SK-N-DZ (cell line): ENCODE data around the gene ARHGAP28.

Experiments used
- DNase-seq: peaks from one replicate; pipeline ENCODE4 v3.0.0-alpha.2; 2015; ENCODE audit warnings: low spot score

ARHGAP28 gene

DNA sequence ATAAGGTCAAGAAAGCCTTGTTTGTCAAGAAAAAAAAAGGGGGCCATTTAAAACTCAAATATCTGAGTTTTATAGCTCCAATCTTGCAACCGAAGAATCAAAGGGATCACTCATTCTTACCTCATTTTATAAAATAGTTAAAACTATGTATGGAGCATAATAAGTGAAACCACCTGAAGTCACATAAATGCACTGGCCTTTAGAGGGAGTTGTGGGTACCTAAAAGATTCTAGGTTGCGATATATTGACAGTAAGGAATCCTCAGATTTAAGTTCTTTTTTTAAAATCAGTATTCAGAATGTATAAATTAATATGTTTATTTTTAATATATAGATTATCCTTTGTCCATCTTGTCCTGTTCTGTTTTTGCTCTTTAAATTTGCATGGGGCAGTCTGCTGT, 3.4 kb downstream of the ARHGAP28 start:
- DNase-seq: no peak

DNA sequence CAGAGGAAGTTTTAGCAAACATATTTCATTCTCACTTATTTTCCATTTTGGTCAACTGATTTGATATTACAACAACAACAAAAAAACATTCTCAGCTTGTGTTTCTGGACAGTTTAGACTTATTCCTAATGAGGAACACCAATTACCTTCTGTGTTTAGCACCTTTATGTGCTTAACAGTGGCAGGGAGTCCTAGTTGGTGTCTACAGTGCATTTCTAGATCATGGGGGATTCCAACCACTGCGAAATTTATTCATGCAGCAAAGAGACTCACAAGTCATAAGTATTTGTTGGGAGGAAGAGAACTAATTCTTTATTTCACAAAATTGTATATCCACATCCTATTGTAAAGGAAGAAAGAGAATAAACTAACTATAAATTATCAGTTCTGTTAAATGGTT, 4.2 kb downstream of the ARHGAP28 start:
- DNase-seq: no peak

DNA sequence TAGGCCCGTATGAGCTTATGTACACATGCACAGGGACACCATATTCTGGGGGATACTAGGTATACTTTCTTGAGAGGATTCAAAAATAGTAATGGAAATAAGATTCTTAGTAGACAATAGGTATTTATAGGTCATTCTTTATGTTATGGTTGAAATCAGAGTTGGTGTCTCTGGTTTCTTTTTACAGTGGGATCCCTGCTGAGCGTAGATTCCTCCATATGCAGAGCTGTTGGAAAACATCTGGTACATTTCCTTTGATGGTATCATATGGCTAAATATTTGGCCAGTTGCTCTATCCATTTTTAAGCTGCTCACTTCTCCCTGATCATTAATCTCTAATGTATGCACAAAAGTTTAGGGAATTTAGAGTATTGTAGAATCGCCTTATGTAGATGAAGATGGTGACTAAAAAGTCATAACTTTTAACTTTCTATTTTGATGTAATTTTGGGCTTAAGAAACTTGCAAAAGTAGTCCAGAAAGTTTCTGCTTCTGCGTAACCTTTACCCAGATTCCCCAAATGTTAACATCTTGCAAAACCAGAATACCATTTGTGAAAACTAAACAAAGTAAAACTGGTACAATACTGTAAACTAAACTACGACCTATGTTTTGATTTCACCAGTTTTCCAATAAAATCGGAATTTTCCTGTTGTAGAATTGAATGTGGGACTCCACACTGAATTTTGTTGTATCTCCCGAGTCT, 5.4 kb downstream of the ARHGAP28 start:
- DNase-seq: no peak

DNA sequence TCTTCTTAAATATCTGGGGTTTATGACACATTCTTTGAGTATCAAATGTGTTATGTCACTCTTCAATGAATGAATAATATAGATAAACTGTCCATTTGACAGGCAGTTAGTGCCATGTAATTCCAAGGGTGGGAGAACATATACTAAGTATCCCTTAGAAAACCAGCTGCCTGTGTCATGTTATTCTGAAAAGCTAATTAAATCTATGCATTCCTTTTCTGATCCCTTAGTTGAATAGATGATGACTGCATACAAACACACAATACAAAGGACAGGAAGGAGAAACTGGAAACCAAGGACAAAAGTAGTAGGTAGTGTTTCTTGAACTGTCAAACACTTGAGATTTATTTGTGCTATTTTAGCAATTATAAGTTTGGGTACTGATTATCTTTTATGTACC, 8.3 kb downstream of the ARHGAP28 start:
- DNase-seq: peak; percentile 16

DNA sequence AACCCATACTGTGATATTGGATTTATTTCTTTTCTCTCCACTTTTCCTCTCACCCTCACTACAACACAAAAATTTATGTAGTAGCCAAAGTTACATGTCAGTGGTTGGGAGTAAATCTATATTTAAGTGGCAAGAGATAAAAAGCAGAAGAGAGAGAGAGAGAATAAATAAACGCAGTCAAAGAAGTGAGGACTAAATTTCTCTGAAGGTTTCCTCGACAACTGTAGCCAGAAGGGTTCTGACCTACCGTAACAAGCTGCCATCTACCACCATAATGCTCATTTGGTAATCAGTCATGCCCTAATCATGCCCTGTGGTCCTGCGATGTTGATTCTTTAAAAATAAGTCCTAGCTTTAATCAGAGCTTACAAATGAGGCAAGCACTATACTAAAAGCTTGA, 9.1 kb downstream of the ARHGAP28 start:
- no peak for DNase-seq

DNA sequence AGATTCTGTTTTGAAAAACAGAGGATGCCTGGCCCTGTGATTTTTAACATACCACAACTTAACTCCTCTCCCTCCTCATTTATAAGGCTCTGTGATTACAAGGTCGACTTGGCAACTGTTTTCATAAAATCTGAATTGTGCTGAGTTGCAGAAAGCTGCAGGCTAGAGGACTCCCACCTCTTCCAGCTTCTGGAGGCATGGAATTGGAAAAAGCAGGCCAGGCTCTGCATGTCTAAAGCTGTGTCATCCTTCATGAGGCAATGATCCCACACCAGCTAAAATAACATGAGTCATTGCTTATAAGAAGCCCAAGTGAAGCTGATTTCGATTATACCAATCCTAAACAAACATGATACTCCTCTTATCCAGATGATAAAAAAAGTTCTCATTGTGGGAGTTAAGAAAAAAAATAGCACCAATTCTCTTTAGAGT, 11.7 kb downstream of the ARHGAP28 start:
- no peak for DNase-seq

DNA sequence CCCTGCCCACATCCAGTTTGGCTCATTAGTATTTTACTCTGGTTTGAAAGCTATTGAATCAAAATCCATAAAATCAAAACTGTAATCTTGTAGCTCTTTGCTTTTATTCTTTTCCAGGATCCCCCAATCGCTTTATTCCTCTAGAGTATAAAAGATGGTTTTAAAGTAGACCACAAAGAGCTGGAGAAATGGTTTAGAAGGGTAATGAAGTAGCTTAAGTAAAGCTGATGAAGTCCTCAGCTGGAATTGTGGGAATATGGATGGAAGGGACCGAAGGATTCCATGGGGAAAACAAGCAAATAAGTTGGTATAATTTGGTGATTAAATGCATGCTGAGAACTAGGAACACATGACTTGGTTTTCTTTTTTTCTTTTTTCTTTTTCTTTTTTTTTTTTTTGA, 12.3 kb downstream of the ARHGAP28 start:
- DNase-seq: no peak

DNA sequence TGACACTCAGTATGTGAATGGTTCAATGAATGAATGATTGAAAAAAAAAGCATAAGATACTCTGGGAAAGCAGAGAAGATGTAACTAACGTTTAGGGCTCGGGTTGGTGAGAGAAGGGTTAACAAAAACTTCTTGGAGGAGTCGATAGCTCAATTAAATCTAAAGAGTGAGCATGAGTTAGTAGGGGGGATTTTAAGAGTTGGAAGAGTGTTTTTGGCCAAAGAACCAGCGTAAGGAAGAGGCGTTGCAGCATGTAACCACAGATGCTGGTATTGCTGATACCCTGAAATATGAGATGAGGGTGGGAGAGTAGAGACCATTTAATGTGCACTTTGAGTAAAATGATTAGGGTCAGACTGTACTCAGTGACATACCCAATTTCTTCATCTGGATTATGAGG, 14.5 kb downstream of the ARHGAP28 start:
- peak; percentile 20 for DNase-seq

DNA sequence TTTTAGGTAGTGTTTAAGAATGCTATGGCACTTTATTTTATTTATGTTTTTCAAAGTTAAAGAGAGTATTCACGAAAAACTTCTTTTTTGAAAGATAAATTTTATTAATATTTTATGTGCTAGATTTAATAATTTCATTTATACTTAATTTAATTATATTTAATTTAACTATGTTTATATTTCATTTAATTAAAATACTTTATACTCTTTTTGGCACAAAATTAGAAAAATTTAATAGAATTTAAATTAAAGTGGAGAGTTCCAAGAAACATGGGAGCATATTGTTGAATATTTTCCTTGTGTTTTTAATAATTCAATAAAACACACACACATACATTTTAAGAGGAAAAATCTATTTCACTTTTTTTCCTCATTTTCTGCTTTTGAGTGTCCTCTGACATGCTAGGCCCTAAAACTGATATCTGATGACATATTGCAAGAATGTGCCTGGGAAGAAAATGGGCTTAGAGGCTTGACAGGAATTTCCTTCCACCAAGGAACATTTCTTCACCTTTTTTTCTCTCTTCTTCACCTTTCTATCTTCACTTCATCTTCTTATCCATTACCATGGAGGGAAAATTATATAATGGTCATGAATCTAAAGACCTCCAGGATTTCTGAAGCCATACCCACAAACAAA, 15.4 kb downstream of the ARHGAP28 start:
- DNase-seq: no peak

DNA sequence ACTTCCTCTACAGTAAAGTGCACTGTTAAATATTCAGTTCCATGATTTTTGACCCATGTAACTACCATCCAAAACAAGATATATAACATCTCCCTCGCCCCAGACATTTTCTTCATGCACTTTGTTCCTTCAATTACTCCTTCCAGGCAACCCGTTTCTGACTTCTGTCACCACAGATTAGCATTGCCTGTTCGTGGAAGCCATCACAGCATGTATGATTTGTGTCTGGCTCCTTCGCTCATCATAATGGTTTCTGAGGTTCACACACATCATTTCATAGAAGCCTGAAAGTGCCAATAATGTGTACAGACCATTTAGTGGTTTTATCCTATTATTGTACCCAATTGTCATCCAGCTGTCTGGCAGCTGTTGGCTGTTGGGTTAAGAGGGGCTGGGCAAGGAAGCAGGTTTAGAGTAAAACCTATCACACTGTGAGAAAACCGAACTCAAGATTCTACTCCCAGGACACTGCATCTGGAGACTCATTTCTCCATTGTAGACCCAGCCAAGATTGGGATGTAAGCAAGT, 16.1 kb downstream of the ARHGAP28 start:
- no peak for DNase-seq

DNA sequence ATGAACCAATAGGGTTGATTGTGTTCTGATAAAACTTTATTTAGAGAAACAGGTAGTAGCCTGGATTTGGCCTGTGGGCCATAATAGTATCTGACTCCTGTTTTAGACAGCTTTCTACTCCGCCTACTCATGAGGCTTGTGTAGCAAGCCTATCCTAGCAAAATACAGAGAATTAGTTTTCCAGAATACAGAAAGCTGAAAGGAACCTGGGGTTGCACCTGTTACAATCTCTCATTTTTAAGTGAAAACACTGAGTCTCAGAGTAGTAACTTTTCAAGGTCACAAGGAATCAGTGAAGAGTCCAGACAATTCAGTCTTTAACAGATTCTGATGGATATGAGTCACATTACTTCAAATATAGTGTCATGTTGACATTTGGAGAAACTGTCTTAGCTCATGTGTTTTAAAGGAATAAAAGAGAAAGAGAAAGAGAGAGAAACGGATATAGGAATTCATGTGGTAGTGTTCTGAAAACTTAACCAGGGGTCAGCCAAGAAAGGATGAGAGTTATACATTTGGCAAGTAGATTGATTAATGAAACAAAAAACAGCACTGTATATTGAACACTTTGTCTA, 17.0 kb downstream of the ARHGAP28 start:
- no peak for DNase-seq

DNA sequence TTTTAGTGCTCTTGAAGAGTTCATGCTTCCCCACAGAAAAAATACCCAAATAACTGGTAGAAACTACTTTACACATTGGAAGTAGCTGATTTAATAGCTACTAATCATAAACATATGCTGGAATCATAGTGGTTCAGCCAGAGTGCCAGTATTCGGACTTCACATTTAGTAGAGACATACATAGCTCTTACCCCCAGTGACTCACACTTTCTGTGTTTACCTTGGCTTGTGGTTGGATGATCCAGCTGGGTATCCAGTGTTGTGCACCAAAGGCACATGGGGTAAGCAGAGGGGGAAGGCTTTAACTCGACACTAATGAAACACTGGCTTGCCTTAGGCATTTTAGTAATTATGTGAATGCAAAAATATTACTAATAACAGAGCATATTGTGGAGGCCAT, 18.1 kb downstream of the ARHGAP28 start:
- DNase-seq: no peak

DNA sequence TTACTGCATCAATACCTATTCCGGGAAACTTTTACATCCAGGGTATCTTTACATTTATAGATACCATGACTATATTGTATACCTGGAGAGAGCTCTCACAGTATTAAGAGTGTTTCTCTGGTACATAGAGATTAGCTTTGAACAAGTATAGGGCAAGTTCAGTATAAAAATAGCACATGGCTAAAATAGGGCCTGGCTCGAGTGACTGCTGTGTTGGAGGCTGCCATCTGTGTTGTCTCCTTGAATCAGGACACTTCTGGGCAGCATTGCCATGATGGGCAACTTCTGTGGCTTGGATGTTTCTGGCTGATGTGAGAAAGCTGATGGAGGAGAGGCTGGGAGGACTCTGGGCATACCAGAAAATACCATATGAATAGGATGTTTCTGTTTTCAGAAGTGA, 18.7 kb downstream of the ARHGAP28 start:
- no peak for DNase-seq

DNA sequence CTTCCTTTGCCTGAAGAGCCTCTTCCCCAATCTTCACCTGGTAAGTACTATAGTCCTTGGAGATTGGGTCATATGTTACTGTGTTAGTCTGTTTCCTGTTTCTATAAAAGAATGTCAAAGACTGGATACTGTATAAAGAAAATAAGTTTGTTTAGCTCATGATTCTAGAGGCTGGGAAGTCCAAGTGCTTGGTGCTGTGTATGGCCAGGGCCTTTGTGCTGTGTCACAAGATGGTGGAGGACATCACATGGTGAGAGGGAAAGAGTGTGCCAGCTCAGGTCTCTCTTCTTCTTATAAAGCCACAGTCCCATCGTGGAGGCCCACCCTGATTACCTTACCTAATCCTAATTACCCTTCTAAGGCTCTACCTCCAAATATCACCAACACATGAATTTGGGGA, 20.9 kb downstream of the ARHGAP28 start:
- DNase-seq: no peak

DNA sequence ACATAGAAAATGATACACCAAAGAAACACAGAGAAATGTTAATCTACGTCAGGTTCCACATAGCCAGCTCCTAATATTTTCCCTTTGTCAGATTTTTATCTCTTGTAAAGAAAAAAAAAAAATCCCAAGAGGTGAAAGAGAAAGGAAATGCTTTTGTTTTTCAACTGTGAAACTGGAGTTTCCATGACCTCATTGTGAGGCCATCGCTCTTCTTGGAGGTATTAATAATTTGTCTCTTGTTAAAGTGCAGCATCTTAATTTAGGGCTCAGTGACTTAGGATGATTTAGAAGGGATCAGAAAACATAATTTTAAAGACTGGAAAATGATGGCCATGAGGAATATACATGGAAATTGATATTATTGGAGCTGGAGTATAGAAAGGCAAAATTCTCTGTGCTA, 21.7 kb downstream of the ARHGAP28 start:
- DNase-seq: no peak

DNA sequence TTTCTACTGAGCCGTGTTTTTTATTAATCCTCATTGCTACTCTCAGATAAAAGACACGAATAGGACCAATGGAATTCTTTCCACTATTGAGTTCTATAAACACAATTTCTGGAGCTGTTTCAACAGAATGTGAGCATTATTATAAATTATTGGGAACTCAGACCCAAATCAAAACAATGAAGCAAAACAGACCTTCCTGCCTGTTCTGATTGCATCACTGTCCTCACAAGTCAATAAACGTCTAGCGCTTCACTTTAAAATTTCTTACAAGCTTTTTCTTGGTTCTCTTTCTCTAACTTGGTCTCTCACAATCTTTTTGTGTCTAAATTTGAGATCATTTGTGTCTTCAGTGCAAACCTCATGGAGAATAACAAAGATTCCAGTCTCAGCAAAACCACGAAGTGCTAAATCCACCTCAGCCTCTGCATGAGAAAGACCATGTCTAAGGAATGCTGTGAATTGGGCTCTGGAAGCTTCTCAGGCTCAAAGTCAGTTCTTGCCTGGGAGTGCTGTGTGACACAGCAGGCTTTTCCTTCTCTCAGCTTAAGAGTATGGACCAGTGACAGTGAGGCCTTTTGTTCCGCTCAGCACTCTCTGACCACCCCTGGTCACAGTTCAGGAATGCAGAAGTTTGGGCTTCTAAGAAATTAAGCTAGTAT, 22.8 kb downstream of the ARHGAP28 start:
- no peak for DNase-seq

DNA sequence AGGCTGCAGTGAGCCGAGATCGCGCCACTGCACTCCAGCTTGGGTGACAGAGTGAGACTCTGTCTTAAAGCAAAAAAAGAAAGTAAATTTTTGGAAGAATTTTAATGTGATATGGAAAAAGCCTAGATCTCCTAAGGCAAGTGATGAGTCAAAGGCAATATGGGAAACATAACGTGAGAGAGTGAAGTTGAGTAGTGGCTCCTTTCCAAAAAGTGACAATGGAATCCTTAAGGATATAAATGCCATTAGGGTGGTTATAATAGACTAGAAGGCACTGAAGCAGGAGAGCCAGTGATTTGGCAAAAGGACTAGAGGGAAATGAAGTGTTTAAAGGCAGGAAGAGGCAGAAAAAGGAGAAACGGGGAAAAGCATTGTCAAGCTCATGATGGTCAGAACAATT, 25.6 kb downstream of the ARHGAP28 start:
- no peak for DNase-seq

DNA sequence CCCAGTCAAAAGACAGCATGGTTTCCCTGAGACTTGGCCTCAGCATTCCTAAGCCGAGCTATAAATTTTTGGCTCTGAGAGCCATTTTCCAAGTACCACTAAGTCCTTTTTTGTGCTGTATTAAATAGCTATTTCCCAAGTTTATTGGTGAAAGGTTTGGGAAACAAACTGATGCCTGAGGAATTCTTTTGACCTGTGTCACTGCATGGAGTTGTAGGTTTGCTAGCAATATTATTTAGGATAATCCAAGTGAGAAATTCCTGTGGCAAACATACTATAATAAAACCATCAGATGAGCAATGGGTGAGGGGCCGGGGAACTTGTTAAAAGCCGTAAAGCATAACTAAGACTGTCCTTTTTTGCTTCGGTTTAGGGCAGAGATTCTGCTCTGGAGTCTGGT, 28.4 kb downstream of the ARHGAP28 start:
- DNase-seq: no peak

DNA sequence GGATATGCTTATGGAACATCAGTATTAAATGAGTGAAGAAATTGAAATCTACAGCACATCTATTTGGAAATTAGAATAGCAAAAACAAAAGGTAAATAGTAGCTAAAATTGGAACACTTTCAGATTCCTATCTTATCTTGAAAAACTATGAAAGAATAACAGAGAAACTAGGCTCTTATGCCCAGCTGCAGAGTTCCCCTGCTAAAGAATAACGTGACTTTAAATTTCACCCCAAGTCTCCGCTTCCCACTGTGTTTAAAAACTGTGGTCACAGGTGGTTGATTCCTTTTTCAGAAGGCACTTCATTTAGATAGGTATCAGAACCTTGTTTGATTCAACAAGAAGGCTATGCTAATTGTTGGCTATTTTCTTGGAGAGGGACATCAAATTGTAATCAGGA, 30.1 kb downstream of the ARHGAP28 start:
- DNase-seq: no peak

DNA sequence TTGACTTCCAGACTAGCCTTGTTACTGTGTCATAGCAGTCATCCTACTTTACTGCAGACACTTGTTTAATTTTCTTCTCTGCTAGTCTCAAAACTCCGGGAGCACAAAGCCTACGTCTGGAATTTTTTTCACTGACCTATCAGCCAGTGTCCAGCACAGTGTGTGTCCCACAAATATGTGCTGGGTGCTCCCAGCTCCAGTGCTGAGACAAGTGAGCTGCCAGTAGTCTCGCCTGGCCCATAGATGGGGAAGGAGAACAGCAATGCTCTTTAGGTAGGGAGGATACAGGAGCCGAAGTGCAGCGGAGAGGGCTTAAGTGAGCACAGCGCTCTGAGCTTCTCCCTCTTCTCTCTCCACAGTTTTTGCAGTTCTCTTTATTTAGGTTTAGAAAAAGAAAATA, 34.0 kb downstream of the ARHGAP28 start:
- DNase-seq: no peak

DNA sequence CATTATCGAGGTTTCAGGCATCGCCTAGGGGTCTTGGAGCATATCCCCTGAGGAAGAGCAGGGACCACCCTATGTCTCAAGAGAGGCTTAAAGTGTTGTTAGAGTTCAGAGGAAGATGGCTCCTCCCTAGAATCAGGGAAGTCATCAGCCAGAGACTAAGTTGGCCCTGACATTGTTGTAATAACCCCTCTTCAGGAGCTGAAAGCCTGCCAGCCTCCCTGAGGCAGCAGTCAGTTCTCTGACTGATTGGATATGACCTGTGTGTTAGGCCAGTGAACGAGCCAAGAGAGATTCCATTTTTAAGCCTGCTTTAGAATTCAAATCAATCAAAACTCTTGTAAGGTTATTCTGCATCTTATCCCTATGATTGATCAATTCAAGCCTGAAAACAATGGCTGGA, 34.9 kb downstream of the ARHGAP28 start:
- no peak for DNase-seq

DNA sequence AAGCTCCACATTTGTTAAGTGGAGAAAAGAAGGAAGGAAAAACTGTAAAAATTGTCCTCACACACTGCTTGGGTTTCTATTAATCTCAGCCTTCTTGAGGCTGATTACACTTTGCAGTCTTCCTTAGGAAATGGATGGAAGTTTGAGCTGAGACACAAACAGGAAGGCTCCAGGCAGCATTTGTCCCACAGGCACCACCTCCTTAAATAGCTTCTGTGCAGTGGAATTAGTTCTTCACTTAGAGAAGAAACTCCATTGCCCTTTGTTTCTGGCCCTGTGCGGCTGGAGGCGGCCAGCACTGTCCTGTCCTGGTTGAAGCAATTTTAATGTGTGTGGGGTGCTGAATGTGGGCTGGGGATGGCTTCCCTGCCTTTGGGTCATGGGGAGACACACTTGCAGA, 44.3 kb downstream of the ARHGAP28 start:
- no peak for DNase-seq

DNA sequence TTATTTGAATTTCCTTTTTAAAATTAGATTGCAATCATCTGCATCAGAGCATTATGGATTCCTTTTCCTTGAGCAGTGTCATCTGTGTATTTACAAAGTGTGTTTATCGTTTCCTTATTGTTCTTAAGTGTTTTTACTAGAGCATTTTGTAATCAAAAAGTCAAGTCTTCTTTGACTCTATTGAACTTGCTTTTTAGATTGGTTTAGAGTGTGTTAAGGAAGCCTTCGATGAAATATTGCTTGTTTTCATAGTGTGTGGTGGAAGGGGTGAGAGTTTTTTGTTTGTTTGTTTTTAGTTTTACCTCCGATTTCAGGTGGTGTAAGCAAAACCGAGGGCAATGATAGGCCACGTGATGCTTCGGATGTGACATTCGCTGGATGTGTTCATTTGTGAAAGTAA, 45.7 kb downstream of the ARHGAP28 start:
- DNase-seq: no peak
